Peyer's patch (tissue), 4 donors: ENCODE results near the gene ETF1.

ENCODE experiments used
- POLR2A ChIP-seq, 2 donors: fragments of 450-650 bp; IDR thresholded peaks; one replicate each; pipeline ENCODE4 v1.5.1; 2017; ENCODE audit warnings: antibody characterized with exemption in 2 of 2, mild to moderate bottlenecking in 2 of 2, moderate library complexity in 2 of 2
- TF ChIP-seq, protein P1 (sequence below), 6 experiments: fragments of 450-650 bp in 4 of 6; fragments of 200-600 bp in 2 of 6; sonication (generic) in 1 of 6; IDR thresholded peaks; one replicate each; pipeline ENCODE4 v1.5.1; 2017 to 2019; ENCODE audit warnings: antibody characterized with exemption in 6 of 6, mild to moderate bottlenecking in 3 of 6, moderate library complexity in 1 of 6

DNA sequence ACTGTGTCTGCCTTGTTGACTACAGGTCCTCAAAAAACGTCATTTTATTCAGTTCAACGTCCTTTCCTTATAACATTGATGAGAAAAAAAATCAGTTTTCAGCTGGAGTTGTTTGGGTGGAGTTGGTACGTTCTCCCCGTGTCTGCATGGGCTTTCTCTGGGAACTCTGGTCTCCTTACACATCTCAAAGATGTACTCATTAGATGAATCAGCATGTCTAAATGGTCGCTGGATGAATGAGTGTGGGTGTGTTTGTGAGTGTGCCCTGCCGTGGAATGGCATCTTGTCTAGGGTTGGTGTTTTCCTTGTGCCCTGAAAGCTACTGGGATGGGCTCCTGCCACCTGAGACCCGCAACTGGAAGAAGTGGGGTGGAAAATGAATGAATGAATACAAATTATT, 47.7 kb downstream of the ETF1 start:
- TF ChIP-seq, protein P1, sequence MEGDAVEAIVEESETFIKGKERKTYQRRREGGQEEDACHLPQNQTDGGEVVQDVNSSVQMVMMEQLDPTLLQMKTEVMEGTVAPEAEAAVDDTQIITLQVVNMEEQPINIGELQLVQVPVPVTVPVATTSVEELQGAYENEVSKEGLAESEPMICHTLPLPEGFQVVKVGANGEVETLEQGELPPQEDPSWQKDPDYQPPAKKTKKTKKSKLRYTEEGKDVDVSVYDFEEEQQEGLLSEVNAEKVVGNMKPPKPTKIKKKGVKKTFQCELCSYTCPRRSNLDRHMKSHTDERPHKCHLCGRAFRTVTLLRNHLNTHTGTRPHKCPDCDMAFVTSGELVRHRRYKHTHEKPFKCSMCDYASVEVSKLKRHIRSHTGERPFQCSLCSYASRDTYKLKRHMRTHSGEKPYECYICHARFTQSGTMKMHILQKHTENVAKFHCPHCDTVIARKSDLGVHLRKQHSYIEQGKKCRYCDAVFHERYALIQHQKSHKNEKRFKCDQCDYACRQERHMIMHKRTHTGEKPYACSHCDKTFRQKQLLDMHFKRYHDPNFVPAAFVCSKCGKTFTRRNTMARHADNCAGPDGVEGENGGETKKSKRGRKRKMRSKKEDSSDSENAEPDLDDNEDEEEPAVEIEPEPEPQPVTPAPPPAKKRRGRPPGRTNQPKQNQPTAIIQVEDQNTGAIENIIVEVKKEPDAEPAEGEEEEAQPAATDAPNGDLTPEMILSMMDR (IDR thresholded peaks at IDR 0.05), result no peak
- no peak for TF ChIP-seq POLR2A (IDR thresholded peaks at IDR 0.05)
